Measurements from ENCODE around the gene GRID1.

Gene GRID1

GRCh38 chr10:86123304-86123703, 243.3 kb downstream of the GRID1 start:
- no peak for DNase-seq
- no peak overlapping the region for H2AFZ ChIP-seq (ENCODE audit: low read length)
- no peaks in the 10 kb centered on the region for H3K9me3 ChIP-seq (replicated peaks; ENCODE audit: insufficient read depth, low read length)
- no peak overlapping the region for H3K27ac ChIP-seq (ENCODE audit: low read length)
- H3K4me2 ChIP-seq (ENCODE audit: low read depth, low read length): no peak overlapping the region
- no peak overlapping the region for H3K9ac ChIP-seq (ENCODE audit: low read length)
- H3K79me2 ChIP-seq (ENCODE audit: low read length): no peaks in the 10 kb centered on the region
- H3K27me3 ChIP-seq (replicated peaks; ENCODE audit: insufficient read depth, low read length): no peaks in the 10 kb centered on the region
- H3F3A ChIP-seq (ENCODE audit: insufficient read depth, low read length): no peaks in the 10 kb centered on the region
- H3K4me3 ChIP-seq (ENCODE audit: low read length): no peak overlapping the region
- H3K9me2 ChIP-seq (replicated peaks; ENCODE audit: insufficient read depth, low read length): no peaks in the 10 kb centered on the region
- H3K36me3 ChIP-seq (replicated peaks; ENCODE audit: insufficient read depth, low read length): no peaks in the 10 kb centered on the region
- TF ChIP-seq EZH2 (optimal IDR thresholded peaks at IDR 0.05; ENCODE audit: low read depth, low read length) (no peak), EZH2phosphoT487 (IDR thresholded peaks at IDR 0.05; ENCODE audit: low read length) (no peak)
- TF ChIP-seq, protein P1, sequence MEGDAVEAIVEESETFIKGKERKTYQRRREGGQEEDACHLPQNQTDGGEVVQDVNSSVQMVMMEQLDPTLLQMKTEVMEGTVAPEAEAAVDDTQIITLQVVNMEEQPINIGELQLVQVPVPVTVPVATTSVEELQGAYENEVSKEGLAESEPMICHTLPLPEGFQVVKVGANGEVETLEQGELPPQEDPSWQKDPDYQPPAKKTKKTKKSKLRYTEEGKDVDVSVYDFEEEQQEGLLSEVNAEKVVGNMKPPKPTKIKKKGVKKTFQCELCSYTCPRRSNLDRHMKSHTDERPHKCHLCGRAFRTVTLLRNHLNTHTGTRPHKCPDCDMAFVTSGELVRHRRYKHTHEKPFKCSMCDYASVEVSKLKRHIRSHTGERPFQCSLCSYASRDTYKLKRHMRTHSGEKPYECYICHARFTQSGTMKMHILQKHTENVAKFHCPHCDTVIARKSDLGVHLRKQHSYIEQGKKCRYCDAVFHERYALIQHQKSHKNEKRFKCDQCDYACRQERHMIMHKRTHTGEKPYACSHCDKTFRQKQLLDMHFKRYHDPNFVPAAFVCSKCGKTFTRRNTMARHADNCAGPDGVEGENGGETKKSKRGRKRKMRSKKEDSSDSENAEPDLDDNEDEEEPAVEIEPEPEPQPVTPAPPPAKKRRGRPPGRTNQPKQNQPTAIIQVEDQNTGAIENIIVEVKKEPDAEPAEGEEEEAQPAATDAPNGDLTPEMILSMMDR (IDR thresholded peaks at IDR 0.05; ENCODE audit: low read length): no peak
- H3K4me1 ChIP-seq (ENCODE audit: low read length): peaks cover 20% of the 10 kb centered on the region
- no peaks in the 10 kb centered on the region for H4K20me1 ChIP-seq (ENCODE audit: insufficient read depth, low read length)

DNA sequence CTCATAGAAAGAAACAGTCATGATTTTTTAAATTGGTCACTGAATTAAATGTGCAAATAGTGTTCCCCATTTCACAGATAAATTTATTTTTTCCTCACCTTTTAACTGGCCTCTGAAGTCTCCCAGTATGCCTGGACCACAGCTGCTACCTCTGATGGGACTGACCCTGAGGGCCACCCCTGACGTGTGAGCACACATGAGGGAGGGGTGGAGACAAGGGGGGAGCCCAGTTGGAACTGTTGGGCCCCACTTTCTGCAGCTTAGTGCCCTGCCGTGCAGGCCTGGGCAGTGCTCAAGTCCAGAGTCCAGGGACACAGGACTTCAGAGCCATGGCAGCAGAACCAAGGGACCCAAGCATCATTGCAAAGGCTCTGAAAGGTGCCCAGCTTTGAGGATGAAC, 243.9 kb downstream of the GRID1 start:
- TF ChIP-seq, protein P1 (IDR thresholded peaks at IDR 0.05; ENCODE audit: low read length): no peak
- TF ChIP-seq EZH2 (optimal IDR thresholded peaks at IDR 0.05; ENCODE audit: low read depth, low read length): no peak
- no peak for TF ChIP-seq EZH2phosphoT487 (IDR thresholded peaks at IDR 0.05; ENCODE audit: low read length)
- DNase-seq: no peak
- no peak overlapping the region for H3K4me3 ChIP-seq (ENCODE audit: low read length)

DNA sequence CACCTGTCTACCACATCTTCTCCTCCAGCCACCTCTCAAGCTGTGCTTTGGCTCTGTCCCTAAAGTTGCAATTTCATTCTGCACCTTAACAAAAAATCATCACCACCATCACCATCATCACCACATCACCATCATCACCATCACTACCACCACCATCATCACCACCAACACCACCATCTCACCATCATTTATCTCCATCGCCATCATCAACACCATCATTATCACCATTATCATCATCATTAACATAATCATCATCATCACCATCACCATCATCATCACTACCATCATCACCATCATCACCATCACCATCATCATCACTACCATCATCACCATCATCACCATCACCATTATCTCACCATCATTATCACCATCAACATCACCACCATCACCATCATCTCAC, 245.4 kb downstream of the GRID1 start:
- H3K4me3 ChIP-seq (ENCODE audit: low read length): no peak overlapping the region
- H3K79me2 ChIP-seq (ENCODE audit: low read length): no peaks in the 10 kb centered on the region
- no peaks in the 10 kb centered on the region for H4K20me1 ChIP-seq (ENCODE audit: insufficient read depth, low read length)
- H3K9ac ChIP-seq (ENCODE audit: low read length): no peak overlapping the region
- TF ChIP-seq, protein P1 (IDR thresholded peaks at IDR 0.05; ENCODE audit: low read length): no peak
- TF ChIP-seq EZH2 (optimal IDR thresholded peaks at IDR 0.05; ENCODE audit: low read depth, low read length): no peak
- TF ChIP-seq EZH2phosphoT487 (IDR thresholded peaks at IDR 0.05; ENCODE audit: low read length): no peak
- H3K27me3 ChIP-seq (replicated peaks; ENCODE audit: insufficient read depth, low read length): no peaks in the 10 kb centered on the region
- H3F3A ChIP-seq (ENCODE audit: insufficient read depth, low read length): no peaks in the 10 kb centered on the region
- H3K9me2 ChIP-seq (replicated peaks; ENCODE audit: insufficient read depth, low read length): no peaks in the 10 kb centered on the region
- no peaks in the 10 kb centered on the region for H3K9me3 ChIP-seq (replicated peaks; ENCODE audit: insufficient read depth, low read length)
- H3K4me2 ChIP-seq (ENCODE audit: low read depth, low read length): no peak overlapping the region
- DNase-seq: no peak
- no peak overlapping the region for H2AFZ ChIP-seq (ENCODE audit: low read length)
- H3K36me3 ChIP-seq (replicated peaks; ENCODE audit: insufficient read depth, low read length): no peaks in the 10 kb centered on the region
- H3K27ac ChIP-seq (ENCODE audit: low read length): no peak overlapping the region
- no peaks in the 10 kb centered on the region for H3K4me1 ChIP-seq (ENCODE audit: low read length)

More for the DNA sequence above, 243.9 kb downstream of the GRID1 start:
- no peaks in the 10 kb centered on the region for H3K79me2 ChIP-seq (ENCODE audit: low read length)
- no peak overlapping the region for H2AFZ ChIP-seq (ENCODE audit: low read length)
- no peak overlapping the region for H3K27ac ChIP-seq (ENCODE audit: low read length)
- H3K36me3 ChIP-seq (replicated peaks; ENCODE audit: insufficient read depth, low read length): no peaks in the 10 kb centered on the region
- H3K4me2 ChIP-seq (ENCODE audit: low read depth, low read length): no peak overlapping the region
- no peaks in the 10 kb centered on the region for H4K20me1 ChIP-seq (ENCODE audit: insufficient read depth, low read length)
- H3F3A ChIP-seq (ENCODE audit: insufficient read depth, low read length): no peaks in the 10 kb centered on the region
- H3K9me3 ChIP-seq (replicated peaks; ENCODE audit: insufficient read depth, low read length): no peaks in the 10 kb centered on the region
- no peaks in the 10 kb centered on the region for H3K27me3 ChIP-seq (replicated peaks; ENCODE audit: insufficient read depth, low read length)
- H3K9me2 ChIP-seq (replicated peaks; ENCODE audit: insufficient read depth, low read length): no peaks in the 10 kb centered on the region
- no peak overlapping the region for H3K9ac ChIP-seq (ENCODE audit: low read length)
- H3K4me1 ChIP-seq (ENCODE audit: low read length): peaks cover 14% of the 10 kb centered on the region
